HepG2 (cell line): ENCODE data around the gene FAT2. TPM values are rescaled to one million over a fixed set of nuclear protein-coding genes. Genes with fewer than 3 reads are reported as not detected.

Experiments
- ATAC-seq: fragments of 200-7000 bp; cut with Tn5 transposase; 3 replicates; pipeline ENCODE4 v1.9.1; 2020; ENCODE audit warnings: mild to moderate bottlenecking, moderate library complexity
- BruUV-seq: library from RNA; stranded (reverse); fragments of 400-500 nt; replicated peaks from 2 replicates; lab custom pipeline; 2021; lab: Mats Ljungman, UMichigan
- CTCF ChIA-PET: fragments of 300-600 bp; formaldehyde crosslinking; extraction: SDS; loops from one replicate; lab custom pipeline; 2021; ENCODE audit warnings: low total read pairs, inconsistent platforms, low intra/inter-chr PET ratio; lab: Yijun Ruan, JAX
- POLR2A ChIA-PET: fragments of 350-600 bp; sonication (Branson Sonifier 250); formaldehyde crosslinking; loops from one replicate; lab custom pipeline; 2020; ENCODE audit warnings: antibody characterized with exemption, inconsistent platforms; lab: Yijun Ruan, JAX
- DNase-seq: peaks from one replicate; pipeline ENCODE4 v3.0.0-alpha.2; 2015; ENCODE audit warnings: low spot score
- FAIRE-seq: peaks from 3 replicates; lab custom pipeline; 2011; peaks lifted over from hg19 to GRCh38; lab: Jason Lieb, UNC
- H2AFZ ChIP-seq: one replicate; pipeline ENCODE4 v1.6.1; 2011; ENCODE audit warnings: low read length, inconsistent platforms
- H3K27ac ChIP-seq: fragments of 300-600 bp; 3 replicates; pipeline ENCODE4 v1.8.0; 2011; ENCODE audit warnings: mixed run types, mild to moderate bottlenecking, mixed read lengths, low read length, inconsistent platforms; ENCODE audit not compliant: insufficient read depth; ENCODE audit errors: extremely low read length
- H3K27me3 ChIP-seq, 2 experiments: fragments of 200-600 bp in 1 of 2; 2 replicates in 1 of 2; 3 replicates in 1 of 2; pipeline versions ENCODE4 v1.6.0 to v1.8.0; 2011; ENCODE audit warnings: low read length in 2 of 2, mild to moderate bottlenecking in 2 of 2, moderate library complexity in 2 of 2, inconsistent platforms in 1 of 2; ENCODE audit not compliant: insufficient read depth in 2 of 2, control insufficient read depth in 1 of 2
- H3K36me3 ChIP-seq, 2 experiments: fragments of 200-600 bp in 1 of 2; replicated peaks in 1 of 2; 2 replicates in 1 of 2; 3 replicates in 1 of 2; pipeline versions ENCODE4 v1.5.1 to v1.8.0; 2011; ENCODE audit warnings: low read length in 2 of 2, inconsistent platforms in 1 of 2; ENCODE audit not compliant: insufficient read depth in 2 of 2, control insufficient read depth in 1 of 2
- H3K4me1 ChIP-seq: 2 replicates; pipeline ENCODE4 v1.5.1; 2012; ENCODE audit warnings: low read length, inconsistent platforms; ENCODE audit not compliant: insufficient read depth
- H3K4me2 ChIP-seq: 2 replicates; pipeline ENCODE4 v1.6.0; 2011; ENCODE audit warnings: low read depth, low read length, inconsistent platforms
- H3K4me3 ChIP-seq, 3 experiments: fragments of 200-600 bp in 1 of 3; sonication (generic), shearing (Covaris generic) in 1 of 3; replicated peaks in 1 of 3; 2 replicates each; pipeline ENCODE4 v1.5.1; 2011 to 2016; ENCODE audit warnings: low read length in 3 of 3, inconsistent platforms in 2 of 3, low read depth in 2 of 3, mild to moderate bottlenecking in 2 of 3, control low read depth in 1 of 3, mixed read lengths in 1 of 3; ENCODE audit not compliant: insufficient read depth in 1 of 3
- H3K79me2 ChIP-seq: one replicate; pipeline ENCODE4 v1.6.1; 2011; ENCODE audit warnings: low read length, inconsistent platforms; ENCODE audit not compliant: insufficient read depth
- H3K9ac ChIP-seq: 2 replicates; pipeline ENCODE4 v1.6.0; 2011; ENCODE audit warnings: mild to moderate bottlenecking, low read depth, low read length, inconsistent platforms; ENCODE audit not compliant: insufficient read depth
- H3K9me3 ChIP-seq: 2 replicates; pipeline ENCODE4 v1.5.1; 2012; ENCODE audit warnings: mild to moderate bottlenecking, low read length
- H4K20me1 ChIP-seq: 2 replicates; pipeline ENCODE4 v1.6.0; 2011; ENCODE audit warnings: inconsistent platforms, mild to moderate bottlenecking, low read length, moderate library complexity; ENCODE audit not compliant: insufficient read depth
- AHR ChIP-seq: IDR thresholded peaks from 2 replicates; pipeline ENCODE4 v1.6.1; 2018; ENCODE audit warnings: missing genetic modification reagents, missing compliant biosample characterization
- ATF1 ChIP-seq: IDR thresholded peaks from 2 replicates; pipeline ENCODE4 v1.6.1; 2016; ENCODE audit warnings: mild to moderate bottlenecking, control low read depth
- EHMT2 ChIP-seq: fragments of 200-600 bp; sonication (generic); IDR thresholded peaks from 2 replicates; pipeline ENCODE4 v1.7.0; 2017; ENCODE audit warnings: antibody characterized with exemption, low read depth, low read length, borderline replicate concordance
- ETV6 ChIP-seq: sonication (generic); formaldehyde crosslinking; conservative IDR thresholded peaks from 2 replicates; pipeline ENCODE4 v1.4.0; 2020; ENCODE audit warnings: missing genetic modification reagents
- FOXO1 ChIP-seq: sonication (generic); formaldehyde crosslinking; IDR thresholded peaks from 2 replicates; pipeline ENCODE4 v1.4.0; 2020; ENCODE audit warnings: missing genetic modification reagents
- GTF2F1 ChIP-seq: fragments of 150-350 bp; IDR thresholded peaks from 2 replicates; pipeline ENCODE4 v1.6.1; 2014; ENCODE audit warnings: low read length
- HDAC6 ChIP-seq: fragments of 200-600 bp; sonication (generic); IDR thresholded peaks from 2 replicates; pipeline ENCODE4 v1.7.0; 2017; ENCODE audit warnings: mild to moderate bottlenecking, antibody characterized with exemption, low read length, low read depth
- LCORL ChIP-seq, 2 experiments: fragments of 450-650 bp in 1 of 2; sonication (generic) in 1 of 2; formaldehyde crosslinking in 1 of 2; IDR thresholded peaks; 2 replicates each; pipeline versions ENCODE4 v1.5.0 to v1.6.1; 2017 to 2020; ENCODE audit warnings: antibody characterized with exemption in 1 of 2, missing genetic modification reagents in 1 of 2
- PRPF4 ChIP-seq: fragments of 200-400 bp; formaldehyde crosslinking; IDR thresholded peaks from 2 replicates; pipeline ENCODE4 v1.6.1; 2016; ENCODE audit warnings: low read length, low read depth; ENCODE audit not compliant: poor library complexity, severe bottlenecking
- SIN3B ChIP-seq: fragments of 150-350 bp; IDR thresholded peaks from 2 replicates; pipeline ENCODE4 v1.6.1; 2014; ENCODE audit warnings: low read length
- SKI ChIP-seq: fragments of 450-650 bp; IDR thresholded peaks from one replicate; pipeline ENCODE4 v1.6.1; 2018; ENCODE audit warnings: mild to moderate bottlenecking; ENCODE audit not compliant: partially characterized antibody
- TBP ChIP-seq: sonication (generic); formaldehyde crosslinking; IDR thresholded peaks from 2 replicates; pipeline ENCODE4 v1.5.0; 2020; ENCODE audit warnings: missing genetic modification reagents
- TFDP2 ChIP-seq: sonication (generic); formaldehyde crosslinking; IDR thresholded peaks from 2 replicates; pipeline ENCODE4 v1.4.0; 2020; ENCODE audit warnings: missing genetic modification reagents
- ZNF205 ChIP-seq: IDR thresholded peaks from 2 replicates; pipeline ENCODE4 v1.6.1; 2018; ENCODE audit warnings: missing biosample characterization, missing genetic modification reagents
- ZNF484 ChIP-seq: sonication (generic); formaldehyde crosslinking; IDR thresholded peaks from 2 replicates; pipeline ENCODE4 v1.5.1; 2020; ENCODE audit warnings: mild to moderate bottlenecking, low read depth, missing genetic modification reagents, borderline replicate concordance
- ZNF510 ChIP-seq: sonication (generic); formaldehyde crosslinking; IDR thresholded peaks from 2 replicates; pipeline ENCODE4 v1.4.0; 2020; ENCODE audit warnings: low read depth, mild to moderate bottlenecking, missing genetic modification reagents
- WGBS: methylation state at CpG from one replicate; pipeline ENCODE4 v1.1.6; 2017; ENCODE audit warnings: low lambda C conversion rate; 5-methylcytosine and 5-hydroxymethylcytosine counted together
- in situ Hi-C: cut with HindIII; loops from 2 replicates; pipeline ENCODE4 v1.10.0; 2017; ENCODE audit warnings: low pct_unique_long_range_greater_than_20kb; ENCODE audit not compliant: extremely low pct_ligation_motif_present
- intact Hi-C: fragments of 100-400 bp; cut with micrococcal nuclease; formaldehyde crosslinking; loops from one replicate; pipeline ENCODE4 v1.10.0; 2022; ENCODE audit not compliant: unreplicated experiment
- polyA plus RNA-seq, 8 experiments: library from polyadenylated mRNA; depleted of rRNA in 3 of 8; stranded (reverse) in 7 of 8; unstranded in 1 of 8; fragments of >200 nt; fragmentation: Illumina TruSeq in 4 of 8; extraction: Trizol in 4 of 8; gene quantifications; 2 replicates each; pipeline versions ENCODE4 v1.2.1 to v1.2.3, GENCODE V29; 2011 to 2016; ENCODE audit warnings: low read depth in 4 of 8, missing spikeins in 1 of 8, mixed read lengths in 1 of 8; ENCODE audit not compliant: insufficient read depth in 1 of 8
- total RNA-seq, 5 experiments: library from RNA; depleted of rRNA; stranded (reverse); fragments of >200 nt; fragmentation: Illumina TruSeq; extraction: Trizol; gene quantifications; 2 replicates each; pipeline ENCODE4 v1.2.3, GENCODE V29; 2016; ENCODE audit warnings: low read depth in 1 of 5
- TF ChIP-seq, protein P1 (sequence below): sonication (generic); formaldehyde crosslinking; IDR thresholded peaks from 2 replicates; pipeline ENCODE4 v1.4.0; 2020; ENCODE audit warnings: missing genetic modification reagents

Gene FAT2
- total and polyA plus RNA-seq, 2 of the 13 experiments (the other 11 are each of a cell fraction or from before 2014, with no cell fraction given): not detected

- FAIRE-seq (no peak), ATAC-seq (no peak), DNase-seq (no peak)
- Histone ChIP-seq H3K9me3 (no peaks in the 10 kb centered on the region), H3K36me3 (no peaks in the 10 kb centered on the region), H3K9ac (no peak overlapping the region), H3K27ac (no peak overlapping the region), H4K20me1 (no peaks in the 10 kb centered on the region), H3K27me3 (peaks cover 3 to 9% of the 10 kb centered on the region in 2 experiments; a peak in 2 of 5 replicates), H3K4me3 (no peak overlapping the region), H3K4me1 (peaks cover 12% of the 10 kb centered on the region), H3K4me2 (no peak overlapping the region), H2AFZ (no peak overlapping the region), H3K79me2 (no peaks in the 10 kb centered on the region)
- 21% methylated on average over 1 of the region's 1 CpG for WGBS
- BruUV-seq: no TSS peak
- CTCF ChIA-PET: no interaction called here
- in situ Hi-C loops (no loop called here), intact Hi-C loops (no loop called here)
- POLR2A ChIA-PET: no interaction called here
- TF ChIP-seq PRPF4 (no peak), HDAC6 (no peak), FOXO1 (no peak), ATF1 (CRISPR knock-in tag) (no peak), TBP (CRISPR knock-in tag) (no peak), SIN3B (no peak), ZNF205 (CRISPR knock-in tag) (no peak)
- TF ChIP-seq, protein P1, sequence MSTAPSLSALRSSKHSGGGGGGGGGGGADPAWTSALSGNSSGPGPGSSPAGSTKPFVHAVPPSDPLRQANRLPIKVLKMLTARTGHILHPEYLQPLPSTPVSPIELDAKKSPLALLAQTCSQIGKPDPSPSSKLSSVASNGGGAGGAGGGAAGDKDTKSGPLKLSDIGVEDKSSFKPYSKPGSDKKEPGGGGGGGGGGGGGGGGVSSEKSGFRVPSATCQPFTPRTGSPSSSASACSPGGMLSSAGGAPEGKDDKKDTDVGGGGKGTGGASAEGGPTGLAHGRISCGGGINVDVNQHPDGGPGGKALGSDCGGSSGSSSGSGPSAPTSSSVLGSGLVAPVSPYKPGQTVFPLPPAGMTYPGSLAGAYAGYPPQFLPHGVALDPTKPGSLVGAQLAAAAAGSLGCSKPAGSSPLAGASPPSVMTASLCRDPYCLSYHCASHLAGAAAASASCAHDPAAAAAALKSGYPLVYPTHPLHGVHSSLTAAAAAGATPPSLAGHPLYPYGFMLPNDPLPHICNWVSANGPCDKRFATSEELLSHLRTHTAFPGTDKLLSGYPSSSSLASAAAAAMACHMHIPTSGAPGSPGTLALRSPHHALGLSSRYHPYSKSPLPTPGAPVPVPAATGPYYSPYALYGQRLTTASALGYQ (CRISPR knock-in tag): no peak
Observed at GRCh38 chr5:151598549-151598948, 7.4 kb upstream of the FAT2 start.

- WGBS: 23% methylated on average over 3 of the region's 3 CpGs
- no peaks in the 10 kb centered on the region for H3K79me2 ChIP-seq
- H3K4me3 ChIP-seq: no peak overlapping the region
- intact Hi-C loops: no loop called here
- H2AFZ ChIP-seq: no peak overlapping the region
- FAIRE-seq: no peak
- BruUV-seq: no TSS peak
- peaks cover 20% of the 10 kb centered on the region for H3K4me1 ChIP-seq
- ATAC-seq: no peak
- no peaks in the 10 kb centered on the region for H4K20me1 ChIP-seq
- H3K27me3 ChIP-seq: peaks cover 3 to 9% of the 10 kb centered on the region in 2 experiments; a peak in 2 of 5 replicates
- no peak overlapping the region for H3K4me2 ChIP-seq
- no peaks in the 10 kb centered on the region for H3K36me3 ChIP-seq
- H3K9ac ChIP-seq: no peak overlapping the region
- no peak for DNase-seq
- in situ Hi-C loops: no loop called here
- no peak overlapping the region for H3K27ac ChIP-seq
- CTCF ChIA-PET: no interaction called here
- POLR2A ChIA-PET: no interaction called here
- no peaks in the 10 kb centered on the region for H3K9me3 ChIP-seq
- no peak for TF ChIP-seq LCORL (IDR thresholded peaks at IDR 0.05)
- no peak for TF ChIP-seq LCORL (CRISPR knock-in tag; IDR thresholded peaks at IDR 0.05)
- no peak for TF ChIP-seq SKI
- TF ChIP-seq TFDP2 (CRISPR knock-in tag): no peak
- TF ChIP-seq ZNF484 (CRISPR knock-in tag): no peak
- TF ChIP-seq EHMT2: no peak
- TF ChIP-seq ETV6 (CRISPR knock-in tag): no peak
- TF ChIP-seq GTF2F1: no peak
- no peak for TF ChIP-seq AHR (CRISPR knock-in tag)
- no peak for TF ChIP-seq ZNF510 (CRISPR knock-in tag)
Observed at GRCh38 chr5:151597749-151598148, 6.6 kb upstream of the FAT2 start.
